Posterior vena cava (tissue), 2 donors: ENCODE results near the gene RDH5. TPM values are rescaled to one million over a fixed set of nuclear protein-coding genes. Genes with fewer than 3 reads are reported as not detected.

Experiments
- DNase-seq: peaks from one replicate; pipeline ENCODE4 v3.0.0-alpha.2; 2020; ENCODE audit warnings: low spot score
- intact Hi-C, 2 donors: fragments of 100-400 bp; cut with DNase I; formaldehyde crosslinking; loops; one replicate each; pipeline versions ENCODE4 v1.14.1 to v1.14.2; 2022 to 2023
- total RNA-seq, 2 donors: library from RNA; stranded (reverse); fragmentation: NEBNext Ultra II Directional; extraction: Animal tissue kit (Norgen Biotek cat#: 25700); gene quantifications; one replicate each; pipeline ENCODE4 v1.2.1, GENCODE V29; 2021
- donor health status: DM: yes; HTN: yes; CAD: no.
- donor health status: DM: yes; HTN: yes; CAD: no.

The RDH5 gene
- total RNA-seq, 2 donors from 2014 or later, result 19.2 to 39.7 TPM

DNA sequence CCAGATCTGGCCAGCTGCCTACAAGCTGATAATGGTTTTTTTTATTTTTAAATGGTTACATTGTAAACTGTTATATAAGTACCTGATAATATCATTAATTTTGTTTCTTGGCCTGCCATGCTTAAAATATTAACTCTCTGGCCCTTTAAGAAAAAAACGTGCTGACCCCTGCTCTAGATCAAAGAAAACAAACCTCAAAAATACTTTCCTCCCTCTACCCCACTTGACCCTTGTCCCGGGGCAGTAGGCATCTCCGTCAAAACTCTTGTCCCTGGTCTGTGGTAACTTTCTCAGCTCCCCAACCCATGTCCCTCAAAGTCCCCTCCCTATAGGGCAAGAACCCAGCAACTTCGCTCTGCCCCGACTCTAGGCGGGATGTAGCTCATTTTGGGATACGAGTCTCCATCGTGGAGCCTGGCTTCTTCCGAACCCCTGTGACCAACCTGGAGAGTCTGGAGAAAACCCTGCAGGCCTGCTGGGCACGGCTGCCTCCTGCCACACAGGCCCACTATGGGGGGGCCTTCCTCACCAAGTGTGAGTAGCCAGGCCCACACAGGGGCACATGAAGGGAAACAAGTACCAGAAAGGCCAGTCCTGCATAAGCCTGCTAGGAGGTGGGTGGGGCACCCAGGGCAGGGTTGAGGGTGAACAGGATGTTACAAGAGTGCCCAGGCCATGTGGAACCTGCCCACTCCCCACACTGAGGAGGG is 3.5 kb downstream of the RDH5 start:
- intact Hi-C loops, result loop anchor here in 1 of 2 donors (1.0 kb wide), 1 partner anchor 22 kb away; no protein-coding TSS in a partner anchor
- peak; percentile 77 for DNase-seq

GRCh38 chr12:55724226-55724939 is 4.2 kb downstream of the RDH5 start:
- peak; percentile 92 for DNase-seq
- intact Hi-C loops, result loop anchor here in 1 of 2 donors (1.0 kb wide), 1 partner anchor 23 kb away; no protein-coding TSS in a partner anchor

DNA sequence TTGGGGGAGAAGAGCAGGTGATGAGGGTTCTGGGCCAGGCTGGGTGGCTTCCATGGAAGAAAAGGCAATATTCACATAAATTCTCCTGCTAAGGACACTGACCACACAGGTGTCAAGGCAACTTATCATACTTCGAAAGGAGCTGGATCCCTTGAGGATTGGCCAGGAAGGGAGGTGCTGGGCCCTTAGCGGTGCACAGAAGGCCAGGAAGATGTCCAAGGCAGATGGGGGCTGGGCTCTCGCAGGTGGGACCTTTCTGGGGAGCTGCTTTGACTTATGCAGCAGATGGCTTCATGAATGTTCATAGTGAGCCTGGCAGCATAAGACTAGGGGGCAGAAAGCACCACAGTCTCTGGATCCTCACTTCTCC is 4.7 kb downstream of the RDH5 start:
- peak; percentile 62 for DNase-seq
- intact Hi-C loops, result loop anchor here (1.0 to 5.0 kb wide), 2 partner anchors 24 to 43 kb away; a partner anchor contains a TSS

DNA sequence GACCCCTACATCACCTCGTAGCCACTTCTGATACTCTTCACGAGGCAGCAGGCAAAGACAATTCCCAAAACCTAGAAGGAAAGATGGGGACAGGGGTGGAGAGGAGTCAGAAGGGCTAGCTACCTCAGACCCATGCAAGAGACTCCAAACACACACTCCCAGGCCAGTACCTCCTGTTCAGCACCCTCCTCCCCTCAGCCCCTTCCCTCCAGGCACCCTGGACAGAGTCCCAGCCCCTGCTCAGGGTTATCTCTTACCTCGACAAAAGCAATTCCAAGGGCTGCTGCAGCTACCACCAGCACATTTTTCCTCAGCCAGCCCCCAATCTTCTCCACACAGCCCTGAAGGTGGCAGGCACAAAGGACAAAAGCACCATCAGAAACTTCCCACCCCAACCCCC is 5.4 kb downstream of the RDH5 start:
- peak; percentile 37 for DNase-seq
- intact Hi-C loops, result loop anchor here in 1 of 2 donors (5.0 kb wide), 1 partner anchor 43 kb away; a partner anchor contains a TSS

- DNase-seq, result peak; percentile 78
- intact Hi-C loops, result loop anchor here in 1 of 2 donors (5.0 kb wide), 1 partner anchor 45 kb away; a partner anchor contains a TSS
Observed at GRCh38 chr12:55726971-55727370, 6.8 kb downstream of the RDH5 start.

- DNase-seq, result peak; percentile 89
- intact Hi-C loops, result loop anchor here in 1 of 2 donors (5.0 kb wide), 1 partner anchor 45 kb away; a partner anchor contains a TSS
Observed at GRCh38 chr12:55727643-55728185, 7.5 kb downstream of the RDH5 start.

DNA sequence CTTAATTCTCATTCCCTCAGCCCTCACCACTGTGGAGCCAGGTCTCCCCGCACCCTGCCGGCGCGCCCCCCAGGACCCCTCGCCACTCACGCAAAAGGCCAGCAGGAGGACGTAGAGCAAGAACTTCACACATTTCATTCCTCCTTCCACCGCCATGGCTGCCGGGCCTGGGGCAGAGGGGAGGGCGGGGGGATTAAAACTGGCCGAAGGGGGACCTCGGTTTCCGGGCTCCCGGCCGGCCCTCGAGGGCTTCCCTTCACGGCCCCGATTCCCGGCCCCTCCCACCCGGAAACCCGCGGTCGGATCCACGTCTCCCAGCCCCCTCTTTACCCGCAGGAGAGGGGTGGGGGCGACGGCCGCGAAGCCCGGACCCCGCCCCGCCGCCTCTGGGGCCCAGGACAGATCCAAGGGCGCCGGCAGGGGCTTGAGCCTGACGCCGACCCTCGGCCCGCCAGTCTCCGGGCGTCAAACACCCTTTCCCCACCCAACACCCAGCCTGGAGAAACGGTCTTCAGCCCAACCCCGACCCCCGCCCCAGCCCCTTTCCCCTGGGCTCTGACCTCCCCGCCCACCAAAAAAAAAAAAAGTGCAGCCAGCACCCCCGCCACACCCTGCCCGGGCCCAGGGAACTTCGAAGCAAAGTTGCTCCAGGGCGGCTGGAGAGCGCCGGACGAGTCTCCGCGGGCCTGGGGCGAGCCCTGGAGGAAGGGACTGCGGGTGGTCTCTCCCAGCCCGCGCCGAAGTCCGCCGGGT is 8.2 kb downstream of the RDH5 start:
- DNase-seq, result peak; percentile 94
- intact Hi-C loops, result loop anchor here in 1 of 2 donors (5.0 kb wide), 1 partner anchor 46 kb away; a partner anchor contains a TSS

- peak; percentile 97 for DNase-seq
- intact Hi-C loops, result loop anchor here in 1 of 2 donors (5.0 kb wide), 1 partner anchor 47 kb away; a partner anchor contains a TSS
Observed at GRCh38 chr12:55728939-55729818, 9.0 kb downstream of the RDH5 start, which contains the start of gene CD63. Gene CD63, minus strand, starts transcription at chr12:55729009. Its CDS starts 668 bp downstream, at chr12:55728341.

DNA sequence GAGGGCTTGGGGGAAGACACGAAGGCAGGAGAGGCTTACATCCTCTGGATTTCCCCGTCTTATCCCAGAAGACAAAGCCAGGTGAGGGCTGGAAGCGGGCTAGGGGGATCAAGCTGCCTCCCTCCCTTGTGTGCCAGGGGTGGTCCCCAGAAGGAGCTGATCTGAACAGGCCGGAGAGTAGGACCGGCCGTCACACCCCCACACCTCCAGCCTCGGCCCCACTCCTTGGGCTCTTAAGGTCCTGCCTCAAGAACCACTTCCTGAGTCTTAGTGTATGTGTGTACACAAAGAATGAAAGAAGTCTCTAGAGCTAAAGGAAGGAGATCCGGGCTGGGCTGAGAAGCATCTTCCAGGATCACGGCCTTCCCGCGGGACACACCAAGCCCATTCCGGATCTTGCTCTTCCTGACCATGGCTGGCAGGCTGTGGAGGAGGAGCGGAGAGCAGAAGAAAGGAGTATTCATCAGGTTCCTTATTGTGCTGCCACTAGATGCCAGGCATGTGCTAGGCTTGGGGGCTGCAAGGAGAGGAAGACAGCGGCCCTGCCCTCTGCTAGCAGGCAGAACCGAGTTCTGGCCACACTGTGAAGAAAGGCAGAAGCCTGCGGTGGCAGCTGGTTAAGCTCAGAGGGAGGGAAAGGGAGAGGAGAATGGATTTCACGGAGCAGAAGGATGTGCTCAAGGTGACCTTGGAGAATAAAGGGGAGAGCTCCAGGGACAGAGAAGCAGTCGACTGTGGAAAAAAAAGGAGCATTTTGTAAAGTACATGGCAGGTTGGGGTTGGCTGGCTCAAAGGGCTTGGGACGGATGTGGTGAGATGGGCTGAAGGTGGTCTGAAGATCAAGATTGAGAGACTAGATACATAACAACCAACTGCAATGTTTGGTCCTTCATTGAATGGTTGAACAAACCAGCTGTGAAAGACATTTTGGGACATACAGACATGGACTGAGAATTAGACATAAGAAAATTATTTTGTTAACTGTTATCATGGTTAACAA is 9.9 kb downstream of the RDH5 start:
- DNase-seq, result peak; percentile 88
- intact Hi-C loops, result loop anchor here in 1 of 2 donors (5.0 kb wide), 1 partner anchor 48 kb away; a partner anchor contains a TSS

DNA sequence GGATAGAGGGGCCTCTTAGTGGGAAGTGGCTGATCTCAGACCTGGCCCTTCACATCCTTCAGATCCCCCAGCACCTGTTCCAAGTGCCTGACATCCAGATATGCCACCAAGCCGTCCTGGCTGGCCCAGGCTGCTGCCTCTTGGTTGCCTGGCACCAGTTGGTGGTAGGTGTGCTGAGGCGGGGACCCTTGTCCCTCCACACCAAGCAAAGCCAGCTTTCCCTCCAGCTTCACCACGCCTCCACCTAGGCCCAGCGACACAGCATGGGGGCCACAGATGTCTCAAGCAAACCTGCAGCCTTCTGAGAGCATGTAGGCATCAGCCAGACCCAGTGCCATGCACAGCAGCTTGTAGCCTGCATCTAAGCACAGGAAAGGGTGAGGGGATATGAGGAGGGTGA is 12.1 kb downstream of the RDH5 start:
- intact Hi-C loops, result no loop called here
- peak; percentile 67 for DNase-seq

DNA sequence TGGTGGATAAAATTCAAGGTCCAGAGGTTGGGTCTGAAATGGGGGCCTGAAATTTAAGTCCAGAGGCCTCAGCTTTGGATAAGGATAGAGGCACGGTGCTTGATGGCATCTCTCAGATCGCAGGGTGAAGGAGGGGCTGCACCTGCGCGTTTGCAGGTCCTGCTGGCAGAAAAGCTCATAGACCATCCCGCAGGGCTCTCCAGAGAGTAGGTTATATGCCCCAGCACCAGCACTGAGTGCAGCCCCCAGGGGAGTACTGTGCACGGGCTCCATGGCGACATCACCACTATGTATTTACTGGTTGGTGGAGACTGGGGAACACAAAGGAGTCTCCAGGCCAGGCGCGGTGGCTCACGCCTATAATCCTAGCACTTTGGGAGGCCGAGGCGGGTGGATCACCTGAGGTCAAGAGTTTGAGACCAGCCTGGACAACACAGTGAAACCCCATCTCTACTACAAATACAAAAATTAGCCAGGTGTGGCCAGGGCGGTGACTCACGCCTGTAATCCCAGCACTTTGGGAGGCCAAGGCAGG is 12.9 kb downstream of the RDH5 start:
- peak; percentile 57 for DNase-seq
- intact Hi-C loops, result no loop called here

- intact Hi-C loops, result no loop called here
- no peak for DNase-seq
Observed at GRCh38 chr12:55733858-55734257, 13.7 kb downstream of the RDH5 start.

DNA sequence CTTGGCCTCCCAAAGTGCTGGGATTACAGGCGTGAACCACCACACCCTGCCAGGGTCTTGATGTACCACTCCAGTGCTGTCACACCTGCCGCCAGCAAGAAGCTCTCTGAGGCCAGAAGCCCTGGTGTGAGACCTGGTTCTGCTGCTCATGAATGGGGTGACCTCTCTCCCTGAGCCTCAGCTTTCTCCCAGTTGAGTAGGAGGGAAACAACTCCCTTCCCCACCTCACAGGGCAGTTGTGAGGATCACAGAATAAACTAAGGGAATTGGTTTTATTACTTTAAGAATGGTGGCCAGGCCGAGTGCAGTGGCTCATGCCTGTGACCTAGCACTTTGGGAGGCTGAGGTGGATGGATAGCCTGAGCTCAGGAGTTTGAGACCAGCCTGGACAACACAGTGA is 14.4 kb downstream of the RDH5 start:
- DNase-seq, result peak; percentile 47
- intact Hi-C loops, result no loop called here

GRCh38 chr12:55736076-55736475 is 15.9 kb downstream of the RDH5 start:
- intact Hi-C loops, result no loop called here
- DNase-seq, result peak; percentile 73

DNA sequence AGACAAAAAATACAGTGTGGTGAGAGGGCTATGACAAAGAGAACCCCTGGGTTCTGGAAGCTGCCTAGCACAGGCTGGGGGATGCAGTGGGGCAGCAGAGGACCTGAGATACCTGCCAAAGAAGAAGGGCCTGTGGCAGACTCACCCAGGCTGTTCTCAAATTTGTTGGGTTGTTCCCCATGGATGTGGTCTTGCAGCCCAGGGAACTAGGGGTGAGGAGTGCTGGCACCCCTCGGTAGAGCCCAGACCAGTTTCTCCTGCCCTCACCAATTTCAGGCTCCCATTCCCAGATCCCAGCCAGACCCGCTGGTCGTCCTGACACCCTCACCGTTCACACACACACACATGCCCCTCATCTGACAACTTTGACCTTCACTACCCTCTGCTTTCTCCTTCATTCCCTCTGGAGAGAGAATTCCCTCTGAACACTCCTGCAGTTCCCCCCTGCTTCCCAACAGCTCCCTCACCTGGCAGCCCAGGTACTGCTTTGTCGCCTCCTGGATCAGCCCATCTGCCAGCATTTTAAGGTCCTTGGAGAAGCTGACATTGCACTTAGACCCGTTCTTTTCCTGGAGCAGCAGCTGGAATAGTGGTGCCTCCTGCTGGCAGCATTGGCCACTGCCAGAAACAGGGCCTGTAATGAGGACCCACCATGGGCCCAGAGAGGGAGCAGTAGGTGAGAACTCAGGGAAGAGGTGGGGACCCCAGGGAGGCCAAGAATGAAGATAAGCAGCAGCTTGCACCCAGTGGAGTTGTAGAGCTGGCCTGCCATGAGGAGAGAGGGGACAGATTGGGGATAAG is 16.8 kb downstream of the RDH5 start:
- DNase-seq, result peak; percentile 64
- intact Hi-C loops, result no loop called here

GRCh38 chr12:55737581-55738122 is 17.5 kb downstream of the RDH5 start:
- DNase-seq, result no peak
- intact Hi-C loops, result no loop called here
